WI38 (cell line): ENCODE results near the gene PIP5K1A.

Experiments
- H3K4me3 ChIP-seq: 2 replicates; pipeline ENCODE4 v1.5.1; 2011; ENCODE audit warnings: low read depth, mild to moderate bottlenecking, control low read depth, low read length
- TF ChIP-seq, protein P1 (sequence below): IDR thresholded peaks from 2 replicates; pipeline ENCODE4 v1.5.1; 2012; ENCODE audit warnings: low read depth, mild to moderate bottlenecking, control low read depth, low read length

PIP5K1A gene

DNA sequence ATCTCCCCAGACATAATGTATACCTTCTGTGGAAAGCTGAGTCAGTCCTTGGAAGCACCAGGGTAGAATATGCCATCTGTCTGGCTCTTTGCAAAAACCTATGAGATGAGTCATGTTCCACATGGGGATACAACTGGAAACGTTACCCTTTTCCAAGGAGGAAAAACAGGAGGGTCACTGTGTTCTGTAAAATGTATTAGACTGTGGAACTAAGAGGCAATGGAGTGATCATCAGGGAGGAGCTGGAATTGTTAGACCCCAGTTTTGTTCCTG, 40.1 kb downstream of the PIP5K1A start:
- no peak overlapping the region for H3K4me3 ChIP-seq
- TF ChIP-seq, protein P1, sequence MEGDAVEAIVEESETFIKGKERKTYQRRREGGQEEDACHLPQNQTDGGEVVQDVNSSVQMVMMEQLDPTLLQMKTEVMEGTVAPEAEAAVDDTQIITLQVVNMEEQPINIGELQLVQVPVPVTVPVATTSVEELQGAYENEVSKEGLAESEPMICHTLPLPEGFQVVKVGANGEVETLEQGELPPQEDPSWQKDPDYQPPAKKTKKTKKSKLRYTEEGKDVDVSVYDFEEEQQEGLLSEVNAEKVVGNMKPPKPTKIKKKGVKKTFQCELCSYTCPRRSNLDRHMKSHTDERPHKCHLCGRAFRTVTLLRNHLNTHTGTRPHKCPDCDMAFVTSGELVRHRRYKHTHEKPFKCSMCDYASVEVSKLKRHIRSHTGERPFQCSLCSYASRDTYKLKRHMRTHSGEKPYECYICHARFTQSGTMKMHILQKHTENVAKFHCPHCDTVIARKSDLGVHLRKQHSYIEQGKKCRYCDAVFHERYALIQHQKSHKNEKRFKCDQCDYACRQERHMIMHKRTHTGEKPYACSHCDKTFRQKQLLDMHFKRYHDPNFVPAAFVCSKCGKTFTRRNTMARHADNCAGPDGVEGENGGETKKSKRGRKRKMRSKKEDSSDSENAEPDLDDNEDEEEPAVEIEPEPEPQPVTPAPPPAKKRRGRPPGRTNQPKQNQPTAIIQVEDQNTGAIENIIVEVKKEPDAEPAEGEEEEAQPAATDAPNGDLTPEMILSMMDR = no peak

- H3K4me3 ChIP-seq = no peak overlapping the region
- TF ChIP-seq, protein P1 = no peak
These were observed 44.1 kb downstream of the PIP5K1A start for GRCh38 chr1:151242442-151242841.

GRCh38 chr1:151243683-151244216, 45.4 kb downstream of the PIP5K1A start:
- H3K4me3 ChIP-seq = no peak overlapping the region
- TF ChIP-seq, protein P1 = no peak

- TF ChIP-seq, protein P1 = no peak
- no peak overlapping the region for H3K4me3 ChIP-seq
These were observed 48.4 kb downstream of the PIP5K1A start for GRCh38 chr1:151246786-151247185.

DNA sequence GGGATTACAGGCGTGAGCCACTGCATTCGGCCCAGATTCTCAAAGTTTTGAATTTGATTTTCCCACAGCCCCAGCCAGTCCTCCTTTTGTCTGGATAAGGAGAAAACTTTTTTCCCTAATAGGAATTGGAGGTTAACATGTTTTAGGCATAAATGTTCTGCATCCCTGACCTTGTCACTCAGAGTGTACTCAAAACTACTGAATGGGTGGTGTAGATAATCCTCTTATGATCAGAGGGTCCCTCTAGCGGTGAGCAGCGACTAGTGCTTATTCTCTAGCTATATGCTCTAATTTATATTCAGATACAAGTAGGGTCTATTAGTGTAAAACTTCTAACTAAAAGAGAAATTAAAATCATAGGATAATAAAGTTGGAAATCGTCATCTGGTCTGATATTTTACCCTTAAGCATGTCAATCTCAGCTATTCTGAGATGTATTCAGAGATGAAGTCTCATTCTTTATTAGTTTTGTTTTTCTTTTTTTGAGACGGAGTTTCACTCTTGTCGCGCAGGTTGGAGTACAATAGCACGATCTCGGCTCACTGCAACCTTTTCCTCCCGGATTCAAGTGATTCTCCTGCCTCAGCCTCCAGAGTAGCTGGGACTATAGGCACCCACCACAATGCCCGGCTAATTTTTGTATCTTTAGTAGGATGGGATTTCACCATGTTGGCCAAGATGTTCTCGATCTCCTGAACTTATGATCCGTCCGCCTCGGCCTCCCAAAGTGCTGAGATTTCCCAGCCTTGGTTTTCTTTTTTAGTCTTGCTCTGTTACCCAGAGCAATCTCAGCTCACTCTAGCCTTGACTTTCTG, 53.5 kb downstream of the PIP5K1A start:
- TF ChIP-seq, protein P1 = peak; percentile 79
- H3K4me3 ChIP-seq = no peak overlapping the region

- TF ChIP-seq, protein P1 = no peak
- H3K4me3 ChIP-seq = peak within 1 kb of the TSS; percentile 84
These were observed 56.2 kb downstream of the PIP5K1A start, which contains the start of gene PSMD4 for GRCh38 chr1:151254217-151255213. PSMD4 (plus strand) TSS chr1:151254734; CDS start chr1:151254783, 49 bp downstream.
